ELF-1 (cell line): ENCODE measurements around the gene CCDC93.

Experiments used
- DNase-seq: peaks from one replicate; pipeline ENCODE4 v3.0.0-alpha.2; 2016; ENCODE audit warnings: low read depth, low spot score

The CCDC93 gene

DNA sequence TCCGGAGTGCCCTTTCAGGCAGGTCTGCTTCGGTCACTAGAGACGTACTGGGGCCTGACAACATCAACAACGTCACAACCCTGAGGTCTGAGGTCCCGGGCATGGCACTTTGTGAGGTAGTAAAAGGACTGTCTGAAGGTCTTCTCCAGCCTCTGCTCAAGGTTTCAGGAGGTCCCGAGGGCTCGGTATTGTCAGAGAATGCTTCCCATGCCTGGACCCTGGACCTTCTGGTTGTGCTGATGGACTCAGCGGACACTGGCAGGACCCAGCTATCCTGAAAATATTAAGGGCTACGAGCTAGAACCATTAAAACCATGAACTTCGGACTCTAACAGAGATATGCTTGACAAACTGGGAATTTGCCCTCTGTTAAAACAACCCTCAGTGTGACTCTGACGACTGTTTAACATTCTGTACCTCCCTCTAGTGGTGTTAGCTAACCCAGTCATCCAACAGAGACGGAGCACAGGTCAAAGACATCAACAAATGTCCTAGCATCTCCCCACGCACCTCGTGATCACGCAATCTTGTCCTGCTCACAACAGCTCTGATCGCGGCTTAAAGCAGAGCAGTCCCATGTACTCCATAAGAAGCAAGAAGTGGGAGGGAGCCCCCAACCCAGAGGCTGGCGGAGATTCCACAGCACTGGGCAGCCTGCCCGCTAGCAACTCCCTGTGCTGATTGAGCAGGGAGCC, 96.5 kb downstream of the CCDC93 start:
- DNase-seq: no peak

GRCh38 chr2:117902933-117903332, 110.9 kb downstream of the CCDC93 start:
- DNase-seq: no peak

GRCh38 chr2:117888897-117889296, 125.0 kb downstream of the CCDC93 start:
- no peak for DNase-seq

DNA sequence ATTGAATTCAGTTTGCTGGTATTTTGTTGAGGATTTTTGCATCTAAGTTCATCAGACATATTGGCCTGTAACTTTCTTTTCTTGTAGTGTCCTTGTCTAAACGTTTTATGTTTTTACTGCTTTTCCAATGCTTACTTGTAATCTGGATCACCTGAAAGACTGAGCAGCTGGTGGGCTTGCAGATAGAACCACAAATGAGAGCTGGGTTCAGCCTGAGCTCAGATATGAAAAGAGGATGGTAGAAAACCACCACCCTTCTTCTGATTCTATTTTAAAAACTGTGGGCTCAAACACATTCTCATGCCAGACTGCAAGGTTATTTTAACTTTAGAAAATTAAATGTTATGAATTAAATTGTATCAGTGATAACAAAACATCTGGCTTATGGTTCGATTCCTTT, 128.6 kb downstream of the CCDC93 start:
- DNase-seq: no peak

GRCh38 chr2:117879003-117879402, 134.9 kb downstream of the CCDC93 start:
- no peak for DNase-seq

DNA sequence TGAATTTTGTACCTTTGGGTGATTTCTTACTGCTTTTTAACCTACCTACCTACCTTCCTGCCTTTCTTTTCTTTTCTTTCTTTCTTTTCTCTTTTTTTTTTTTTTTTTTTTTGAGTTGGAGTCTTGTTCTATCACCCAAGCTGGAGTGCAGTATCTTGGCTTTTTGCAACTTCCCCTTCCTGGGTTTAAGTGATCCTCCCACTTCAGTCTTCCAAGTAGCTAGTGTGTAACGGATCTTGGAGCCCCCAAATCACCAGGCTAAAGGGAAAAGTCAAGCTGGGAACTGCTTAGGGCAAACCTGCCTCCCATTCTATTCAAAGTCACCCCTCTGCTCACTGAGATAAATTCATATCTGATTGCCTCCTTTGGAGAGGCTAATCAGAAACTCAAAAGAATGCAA, 138.1 kb downstream of the CCDC93 start:
- DNase-seq: no peak
